Peyer's patch (tissue), 4 donors: Measurements from ENCODE around the gene ANGPTL2.

ENCODE experiments used
- POLR2A ChIP-seq, 2 donors: fragments of 450-650 bp; IDR thresholded peaks; one replicate each; pipeline ENCODE4 v1.5.1; 2017; ENCODE audit warnings: antibody characterized with exemption in 2 of 2, mild to moderate bottlenecking in 2 of 2, moderate library complexity in 2 of 2
- TF ChIP-seq, protein P1 (sequence below), 6 experiments: fragments of 450-650 bp in 4 of 6; fragments of 200-600 bp in 2 of 6; sonication (generic) in 1 of 6; IDR thresholded peaks; one replicate each; pipeline ENCODE4 v1.5.1; 2017 to 2019; ENCODE audit warnings: antibody characterized with exemption in 6 of 6, mild to moderate bottlenecking in 3 of 6, moderate library complexity in 1 of 6

DNA sequence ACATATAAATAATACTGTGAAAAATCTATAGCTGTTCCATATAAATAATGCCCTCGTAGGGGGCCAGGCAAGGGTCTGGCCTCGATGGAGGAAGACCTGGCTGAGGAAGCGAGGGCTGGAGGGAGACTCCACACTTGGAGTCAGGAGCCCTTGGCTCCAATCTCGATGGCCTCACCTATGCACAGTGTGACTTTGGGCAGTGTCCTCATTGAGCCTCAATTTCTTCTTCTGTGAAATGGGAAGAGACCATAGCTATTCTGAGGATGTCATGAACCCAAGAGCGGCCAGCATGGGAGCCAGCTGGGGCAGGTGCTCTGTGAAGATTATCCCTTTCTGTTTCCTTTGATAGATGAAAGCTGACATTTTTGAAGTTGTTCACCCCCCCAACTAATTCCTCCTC is 24.8 kb downstream of the ANGPTL2 start:
- TF ChIP-seq, protein P1, sequence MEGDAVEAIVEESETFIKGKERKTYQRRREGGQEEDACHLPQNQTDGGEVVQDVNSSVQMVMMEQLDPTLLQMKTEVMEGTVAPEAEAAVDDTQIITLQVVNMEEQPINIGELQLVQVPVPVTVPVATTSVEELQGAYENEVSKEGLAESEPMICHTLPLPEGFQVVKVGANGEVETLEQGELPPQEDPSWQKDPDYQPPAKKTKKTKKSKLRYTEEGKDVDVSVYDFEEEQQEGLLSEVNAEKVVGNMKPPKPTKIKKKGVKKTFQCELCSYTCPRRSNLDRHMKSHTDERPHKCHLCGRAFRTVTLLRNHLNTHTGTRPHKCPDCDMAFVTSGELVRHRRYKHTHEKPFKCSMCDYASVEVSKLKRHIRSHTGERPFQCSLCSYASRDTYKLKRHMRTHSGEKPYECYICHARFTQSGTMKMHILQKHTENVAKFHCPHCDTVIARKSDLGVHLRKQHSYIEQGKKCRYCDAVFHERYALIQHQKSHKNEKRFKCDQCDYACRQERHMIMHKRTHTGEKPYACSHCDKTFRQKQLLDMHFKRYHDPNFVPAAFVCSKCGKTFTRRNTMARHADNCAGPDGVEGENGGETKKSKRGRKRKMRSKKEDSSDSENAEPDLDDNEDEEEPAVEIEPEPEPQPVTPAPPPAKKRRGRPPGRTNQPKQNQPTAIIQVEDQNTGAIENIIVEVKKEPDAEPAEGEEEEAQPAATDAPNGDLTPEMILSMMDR (IDR thresholded peaks at IDR 0.05), result no peak
- no peak for TF ChIP-seq POLR2A (IDR thresholded peaks at IDR 0.05)
